NCI-H2029 (cell line): Measurements from ENCODE around the gene TNKS2.
"Not testable (repeated sequence)": the region's sequence is repeated elsewhere in the genome, so short reads cannot be mapped to it uniquely, and the experiment has no call there.

ENCODE experiments used
- DNase-seq: peaks from one replicate; lab custom pipeline; 2025; lab: John Stamatoyannopoulos, UW

Gene TNKS2

DNA sequence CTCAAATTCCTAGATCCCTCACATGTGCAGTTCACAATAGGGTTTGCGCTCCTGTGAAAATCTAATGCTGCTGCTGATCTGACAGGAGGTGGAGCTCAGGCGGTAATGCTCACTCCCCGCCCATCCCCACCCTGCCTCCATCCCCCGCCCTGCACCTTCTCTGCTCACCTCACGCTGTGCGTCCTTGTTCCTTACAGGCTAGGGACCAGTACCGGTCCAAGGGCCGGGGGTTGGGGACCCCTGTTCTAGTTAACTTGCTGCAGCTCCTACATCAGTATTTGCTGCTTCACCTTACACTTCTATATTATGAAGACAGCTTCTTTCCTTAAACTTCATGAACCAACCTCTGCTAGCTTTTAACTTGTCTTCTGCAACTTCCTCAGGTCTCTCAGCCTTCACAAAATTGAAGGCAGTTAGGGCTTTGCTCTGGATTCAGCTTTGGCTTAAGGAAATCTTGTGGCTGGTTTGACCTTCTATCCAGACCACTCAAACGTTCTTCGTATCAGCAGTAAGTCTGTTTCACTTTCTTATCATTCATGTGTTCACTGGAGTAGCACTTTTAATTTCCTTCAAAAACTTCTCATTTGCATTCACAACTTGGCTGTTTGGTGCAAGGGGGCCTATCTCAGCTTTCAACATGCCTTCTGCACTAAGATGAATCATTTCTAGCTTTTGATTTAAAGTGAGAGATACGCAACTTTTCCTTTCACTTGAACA lies 1.7 kb upstream of the TNKS2 start:
- DNase-seq: no peak

DNA sequence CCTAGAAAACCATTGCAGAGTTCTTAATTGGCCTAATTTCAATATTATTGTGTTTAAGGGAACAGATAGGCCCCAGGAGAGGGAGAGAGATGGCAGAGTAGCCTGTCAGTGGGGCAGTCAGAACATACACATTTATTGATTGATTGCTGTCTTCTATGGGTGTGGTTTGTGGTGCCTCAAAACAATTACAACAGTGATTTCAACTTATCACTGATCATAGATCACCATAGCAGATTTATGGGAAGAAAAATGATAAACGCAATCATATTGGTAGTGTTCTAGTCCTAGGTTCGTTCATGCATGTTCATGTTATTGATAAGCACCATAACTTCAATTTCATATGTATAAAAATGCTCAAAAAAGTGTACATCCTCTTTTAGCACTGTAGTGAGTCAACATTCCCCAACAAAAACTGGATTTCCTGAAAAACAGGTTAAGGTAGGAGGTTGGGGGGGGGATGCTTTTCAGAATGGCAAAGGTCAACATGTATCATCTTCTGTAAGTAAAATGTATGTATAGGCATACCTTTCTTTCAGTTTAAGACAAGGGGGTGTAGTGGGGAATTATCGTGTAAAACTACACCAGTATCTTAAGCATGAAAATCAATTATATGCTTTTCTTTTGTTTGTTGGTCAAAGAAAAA lies 1.1 kb upstream of the TNKS2 start:
- no peak for DNase-seq

DNA sequence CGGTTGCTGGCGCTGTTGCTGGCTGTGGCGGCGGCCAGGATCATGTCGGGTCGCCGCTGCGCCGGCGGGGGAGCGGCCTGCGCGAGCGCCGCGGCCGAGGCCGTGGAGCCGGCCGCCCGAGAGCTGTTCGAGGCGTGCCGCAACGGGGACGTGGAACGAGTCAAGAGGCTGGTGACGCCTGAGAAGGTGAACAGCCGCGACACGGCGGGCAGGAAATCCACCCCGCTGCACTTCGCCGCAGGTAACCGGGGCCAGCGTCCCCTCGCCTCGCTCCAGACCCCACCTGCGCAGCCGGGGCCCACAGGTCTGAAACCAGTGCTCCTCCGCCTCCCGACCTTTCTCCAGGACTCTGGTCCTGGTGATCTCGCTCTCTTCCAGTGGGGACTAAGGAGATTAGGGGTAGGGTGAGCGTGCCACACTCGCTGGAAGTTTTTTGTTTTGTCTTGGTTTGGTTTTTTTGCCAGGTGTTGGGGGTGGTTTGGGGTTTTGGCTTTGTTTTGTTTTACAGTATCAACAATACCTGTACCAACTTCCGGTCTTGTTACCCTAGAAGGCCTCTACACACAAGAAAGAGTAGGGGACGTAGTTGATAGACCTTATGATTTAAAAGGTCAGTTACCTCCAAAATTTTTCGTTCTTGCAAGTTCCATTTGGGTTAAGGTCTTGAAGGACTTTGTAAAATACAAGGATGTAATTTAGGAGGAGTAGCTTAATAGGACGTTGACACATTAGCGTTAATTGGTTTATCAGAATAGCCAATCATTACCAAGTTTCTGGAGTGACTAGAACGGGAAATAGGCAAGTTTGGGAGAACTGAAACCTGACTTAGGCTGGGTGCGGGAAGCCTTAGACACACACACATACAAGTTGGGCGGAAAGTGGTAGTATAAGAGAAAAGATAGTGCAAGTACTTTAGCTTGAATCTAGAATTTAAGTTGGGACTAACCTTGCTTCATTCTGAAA lies 704 bp downstream of the TNKS2 start:
- DNase-seq: no peak

GRCh38 chr10:91799612-91799975 lies 1.4 kb downstream of the TNKS2 start:
- DNase-seq: no peak

GRCh38 chr10:91800182-91800581 lies 2.0 kb downstream of the TNKS2 start:
- no peak for DNase-seq

DNA sequence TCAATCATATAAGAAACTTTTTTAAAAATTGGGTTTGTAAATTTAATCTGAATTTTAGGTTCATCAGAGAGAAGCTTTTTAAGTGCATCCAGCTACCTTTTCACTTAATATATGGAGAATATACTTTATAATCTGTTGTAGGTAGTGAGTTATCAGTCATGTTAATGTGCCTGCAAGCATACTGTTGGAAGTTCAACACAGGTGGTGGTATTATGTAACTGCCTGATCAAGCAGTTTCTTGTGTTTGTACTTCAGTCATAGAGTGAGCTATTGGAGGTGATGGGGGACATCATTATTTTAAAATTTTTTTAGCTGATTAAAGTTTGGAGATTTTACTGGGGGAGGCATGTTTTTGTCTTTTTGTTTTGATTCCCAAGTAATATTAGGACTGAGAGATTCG lies 2.5 kb downstream of the TNKS2 start:
- no peak for DNase-seq

DNA sequence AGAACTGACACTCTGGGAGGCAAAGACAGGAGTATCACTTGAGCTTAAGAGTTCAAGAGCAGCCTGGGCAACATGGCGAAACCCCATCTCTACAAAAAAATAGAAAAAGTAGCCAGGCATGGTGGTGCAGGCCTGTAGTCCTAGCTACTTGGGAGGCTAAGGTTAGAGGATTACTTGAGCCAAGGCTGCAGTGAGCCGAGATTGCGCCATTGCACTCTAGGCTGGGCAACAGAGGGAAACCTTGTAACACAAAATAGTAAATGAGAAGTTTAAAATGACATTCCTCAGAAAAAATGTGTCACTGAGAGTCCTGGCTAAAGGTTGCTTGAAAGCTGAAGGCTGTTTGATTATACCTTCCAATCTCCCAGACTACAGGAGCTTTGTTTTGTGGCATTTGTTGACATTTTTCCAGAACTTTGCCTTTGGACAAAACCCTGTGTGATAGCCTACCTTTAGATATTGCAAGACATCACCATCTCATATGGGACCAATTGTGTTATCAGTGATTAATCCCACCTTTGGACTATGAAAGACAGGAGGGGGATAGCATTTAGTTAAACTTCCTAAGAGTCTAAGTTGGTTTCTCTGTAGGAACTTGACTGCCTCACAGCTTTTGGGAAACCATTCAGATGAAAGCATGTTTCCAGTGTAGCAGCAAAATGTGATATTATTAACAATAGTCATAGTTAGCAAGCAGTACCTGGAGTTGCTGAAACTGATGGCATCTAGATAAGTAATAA lies 5.3 kb downstream of the TNKS2 start:
- no peak for DNase-seq

DNA sequence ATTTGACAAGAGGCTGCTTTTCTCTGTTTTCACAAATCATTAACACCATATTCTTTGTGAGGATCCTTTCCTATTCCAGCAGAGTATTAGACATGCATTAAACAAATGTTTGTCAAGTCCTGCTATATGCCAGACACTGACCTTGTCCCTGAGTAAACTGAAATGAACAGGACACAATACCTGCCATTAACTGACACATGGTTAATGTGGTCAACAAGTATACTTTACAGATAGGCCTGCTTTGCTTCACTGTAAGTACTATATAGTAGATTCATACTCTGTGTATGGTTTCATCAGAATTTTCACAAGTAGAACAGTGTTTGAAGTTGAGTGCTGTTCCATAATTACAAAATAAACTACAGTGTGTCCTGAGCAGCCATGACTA lies 5.9 kb downstream of the TNKS2 start:
- no peak for DNase-seq

DNA sequence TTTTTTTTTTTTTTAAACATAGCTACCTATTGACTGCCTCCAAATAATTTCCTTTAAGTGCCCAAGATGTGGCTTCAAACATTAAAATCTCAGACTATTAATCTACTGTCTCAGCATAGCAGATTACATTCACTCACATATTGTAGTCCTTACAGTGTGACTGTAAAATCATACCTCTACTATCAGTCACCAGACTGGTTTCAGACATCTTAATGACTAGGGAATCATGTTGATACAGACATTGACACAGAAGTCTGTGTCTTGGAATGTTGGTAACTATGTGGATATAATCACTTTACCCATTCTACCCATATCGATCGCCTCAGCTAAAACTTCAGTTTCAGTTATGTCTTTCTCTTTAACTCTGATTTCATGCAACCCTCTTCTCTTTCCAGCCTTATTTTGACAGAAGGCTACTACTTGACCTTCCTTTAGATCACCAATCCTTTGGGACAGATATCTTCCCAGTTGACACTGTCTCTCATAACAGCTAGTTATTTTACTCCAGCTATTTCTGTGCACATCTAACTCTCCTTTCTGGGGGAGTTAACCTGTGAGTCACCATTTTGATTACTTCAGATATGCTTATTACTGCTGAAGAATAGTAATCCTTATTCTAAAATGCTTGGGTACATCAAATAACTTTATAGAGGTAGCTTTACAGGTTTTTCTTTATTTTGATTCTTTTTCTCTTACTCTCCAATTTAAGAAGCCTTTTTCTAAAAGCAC lies 7.0 kb downstream of the TNKS2 start:
- no peak for DNase-seq

DNA sequence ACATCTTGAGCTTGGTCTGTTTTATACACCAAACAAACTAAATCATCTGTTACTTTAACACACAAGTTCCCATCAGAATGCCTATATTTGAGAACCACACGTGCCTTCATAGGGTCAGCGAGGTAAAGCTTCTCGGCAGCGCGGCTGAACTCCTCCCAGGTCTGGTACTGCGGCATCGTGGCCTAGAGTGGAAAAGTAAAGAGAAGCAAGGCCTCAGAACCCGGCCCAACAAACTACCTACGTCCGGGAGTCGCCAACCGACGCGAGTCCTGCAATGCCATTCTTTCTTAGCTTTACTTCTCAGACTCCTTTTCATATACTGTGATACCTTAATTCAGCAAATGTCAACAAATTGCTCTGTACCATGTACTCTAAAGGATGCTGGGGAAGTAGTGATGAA lies 9.0 kb downstream of the TNKS2 start:
- DNase-seq: not testable (repeated sequence)

DNA sequence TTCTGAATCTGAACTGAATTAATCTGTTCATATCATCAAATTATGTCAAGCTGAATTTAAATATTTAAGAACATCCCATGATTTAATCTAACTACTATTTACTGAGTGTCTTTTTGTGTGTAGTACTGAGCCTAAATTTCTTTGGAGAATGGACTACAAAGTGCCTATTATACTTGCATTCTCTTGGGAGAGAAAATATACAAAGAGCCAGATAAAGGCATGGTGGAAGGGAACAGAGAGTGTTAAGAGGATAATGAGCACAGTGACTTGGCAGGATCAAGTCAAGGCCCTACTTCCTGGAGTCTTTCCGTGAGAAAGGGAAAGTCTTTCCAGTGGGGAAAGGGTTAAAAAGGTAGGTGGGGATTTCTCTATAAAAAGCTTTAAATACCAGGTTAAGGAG lies 15.0 kb downstream of the TNKS2 start:
- no peak for DNase-seq

- DNase-seq: no peak
Measured at GRCh38 chr10:91816981-91817380, 18.8 kb downstream of the TNKS2 start.

DNA sequence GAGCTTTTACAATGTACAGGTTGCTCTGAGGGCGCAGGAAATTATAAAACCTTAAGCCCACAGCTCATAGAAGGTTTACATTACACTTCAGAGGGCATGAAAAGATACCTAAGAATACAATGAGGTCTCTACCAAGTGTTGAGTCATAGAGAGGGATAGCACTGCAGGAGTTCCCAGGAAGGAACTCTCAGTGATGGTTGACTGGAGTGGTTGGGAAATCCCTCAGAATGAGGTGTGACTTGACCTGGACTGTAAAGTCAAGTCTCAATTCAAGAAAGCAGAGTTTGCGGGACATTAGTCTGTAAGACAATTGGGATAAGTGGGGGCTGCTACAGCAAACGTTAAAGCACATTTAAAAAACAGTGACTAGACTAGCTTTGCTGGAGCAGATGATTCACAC lies 21.9 kb downstream of the TNKS2 start:
- DNase-seq: no peak

DNA sequence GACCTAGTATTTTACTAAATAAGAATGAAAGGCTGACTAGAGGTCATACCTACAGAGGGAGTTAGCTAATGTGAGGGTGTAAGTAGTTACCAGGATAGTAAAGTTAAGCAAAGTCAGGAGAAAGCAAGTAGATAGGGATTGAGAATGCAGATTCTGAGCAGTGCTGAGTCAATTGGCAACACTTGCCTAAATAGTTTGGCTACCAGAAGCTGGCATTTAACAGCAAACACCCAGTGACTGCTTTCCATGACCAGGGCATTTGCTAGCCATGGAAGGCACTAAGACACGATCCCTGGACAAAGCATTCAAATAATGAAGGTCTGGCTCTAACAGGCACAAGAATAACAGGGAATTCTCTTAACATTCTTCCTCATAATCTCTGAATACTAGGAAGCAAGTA lies 25.9 kb downstream of the TNKS2 start:
- DNase-seq: no peak

- no peak for DNase-seq
Measured at GRCh38 chr10:91829268-91829667, 31.0 kb downstream of the TNKS2 start.

DNA sequence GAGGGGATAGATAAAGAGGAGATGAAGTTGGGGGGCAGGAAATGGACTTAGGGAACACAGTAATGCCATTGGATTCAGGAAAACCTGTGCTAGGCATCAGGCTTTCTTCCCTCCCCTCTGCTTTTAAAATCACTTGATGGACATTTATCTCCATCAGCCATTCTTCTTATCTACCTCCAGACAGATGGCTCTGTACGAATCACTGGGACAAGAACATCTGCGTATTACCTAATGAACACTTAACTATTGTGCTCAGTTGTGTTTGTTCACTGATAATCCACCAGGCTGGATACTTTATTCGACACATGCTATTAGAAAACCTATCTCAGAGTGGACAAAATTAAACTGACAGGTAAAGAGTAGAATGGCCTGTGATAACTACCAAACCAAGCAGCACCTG lies 40.0 kb downstream of the TNKS2 start:
- DNase-seq: no peak

GRCh38 chr10:91843083-91843482 lies 44.9 kb downstream of the TNKS2 start:
- DNase-seq: no peak

GRCh38 chr10:91856637-91857036 lies 58.4 kb downstream of the TNKS2 start:
- DNase-seq: no peak

DNA sequence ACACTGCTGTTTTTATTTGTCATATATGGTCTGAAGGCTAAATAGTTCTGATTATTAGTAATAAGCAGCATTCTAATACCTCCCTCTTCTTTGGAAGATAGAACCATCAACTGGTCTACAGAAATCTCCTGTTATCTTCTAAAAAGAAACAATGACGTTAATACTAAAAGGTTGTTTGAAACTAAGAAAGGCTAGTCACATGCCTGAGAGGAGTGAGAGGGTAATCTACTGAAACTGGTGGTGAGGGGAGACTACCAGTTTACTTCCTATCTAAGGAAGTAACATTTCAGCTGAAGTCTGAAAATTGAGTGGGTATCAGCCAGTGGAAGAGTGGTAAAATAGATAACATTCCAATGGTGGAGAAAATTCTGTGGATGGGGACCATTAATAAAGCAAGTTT lies 62.7 kb downstream of the TNKS2 start:
- no peak for DNase-seq

DNA sequence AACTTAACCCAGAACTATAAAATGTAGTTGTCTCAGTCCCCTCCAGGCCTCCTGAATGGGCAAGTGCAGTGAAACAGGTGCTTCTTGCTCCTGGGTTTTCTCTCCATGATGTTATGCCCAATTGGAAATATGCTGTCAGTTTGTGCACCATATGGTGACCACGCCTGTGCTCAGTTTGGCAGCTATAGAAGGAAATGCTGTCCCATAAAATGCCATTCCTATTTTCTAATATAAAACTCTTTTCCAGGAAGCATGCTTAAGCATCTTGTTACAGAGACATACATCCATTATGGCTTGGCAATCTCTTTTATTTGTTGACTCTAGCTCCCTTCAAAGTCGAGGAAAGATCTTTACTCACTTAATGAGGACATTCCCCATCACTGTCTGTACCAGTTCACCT lies 65.9 kb downstream of the TNKS2 start:
- no peak for DNase-seq

- no peak for DNase-seq
Measured at GRCh38 chr10:91864744-91865143, 66.5 kb downstream of the TNKS2 start.
